GM12878 (cell line): ENCODE measurements around the gene BCAS3. TPM values are rescaled to one million over a fixed set of nuclear protein-coding genes. Genes with fewer than 3 reads are reported as not detected.

Experiments
- ATAC-seq: fragments of 200-7000 bp; cut with Tn5 transposase; 3 replicates; pipeline ENCODE4 v1.9.1; 2020; ENCODE audit warnings: mild to moderate bottlenecking, moderate library complexity
- BruUV-seq: library from RNA; stranded (reverse); fragments of 400-500 nt; replicated peaks from 2 replicates; lab custom pipeline; 2021; lab: Mats Ljungman, UMichigan
- CTCF ChIA-PET: fragments of 300-600 bp; sonication (Branson Sonifier 250); formaldehyde crosslinking; extraction: SDS; loops from one replicate; lab custom pipeline; 2021; ENCODE audit warnings: inconsistent platforms; lab: Yijun Ruan, JAX
- POLR2A ChIA-PET: fragments of 350-600 bp; formaldehyde crosslinking; extraction: SDS; loops from one replicate; lab custom pipeline; 2021; ENCODE audit warnings: inconsistent platforms; lab: Charles Lee
- RAD21 ChIA-PET: fragments of 300-600 bp; sonication (Branson Sonifier 250); formaldehyde crosslinking; loops from one replicate; lab custom pipeline; 2023; ENCODE audit warnings: antibody characterized with exemption; ENCODE audit not compliant: unreplicated experiment; lab: Charles Lee
- SMC1A ChIA-PET: fragments of 300-600 bp; sonication (Branson Sonifier 250); formaldehyde crosslinking; loops from one replicate; lab custom pipeline; 2023; ENCODE audit not compliant: unreplicated experiment, uncharacterized antibody; lab: Charles Lee
- DNase-seq: peaks from one replicate; pipeline ENCODE4 v3.0.0-alpha.2; 2011; ENCODE audit warnings: low read depth, low spot score
- FAIRE-seq: peaks from 3 replicates; lab custom pipeline; 2011; peaks lifted over from hg19 to GRCh38; lab: Jason Lieb, UNC
- H2AFZ ChIP-seq: 2 replicates; pipeline ENCODE4 v1.6.0; 2011; ENCODE audit warnings: low read depth, low read length, control low read depth; ENCODE audit not compliant: control insufficient read depth
- H3K27ac ChIP-seq: 2 replicates; pipeline ENCODE4 v1.5.1; 2011; ENCODE audit warnings: control low read depth; ENCODE audit not compliant: control insufficient read depth, insufficient read depth
- H3K27me3 ChIP-seq, 2 experiments: replicated peaks in 1 of 2; 2 replicates each; pipeline versions ENCODE4 v1.6.0 to v1.6.1; 2011; ENCODE audit warnings: low read length in 1 of 2; ENCODE audit not compliant: control insufficient read depth in 2 of 2, insufficient read depth in 2 of 2
- H3K36me3 ChIP-seq, 2 experiments: 2 replicates each; pipeline ENCODE4 v1.5.1; 2011; ENCODE audit warnings: low read length in 1 of 2; ENCODE audit not compliant: control insufficient read depth in 2 of 2, insufficient read depth in 2 of 2
- H3K4me1 ChIP-seq: 2 replicates; pipeline ENCODE4 v1.6.1; 2011; ENCODE audit warnings: mild to moderate bottlenecking, low read length, moderate library complexity, mixed read lengths; ENCODE audit not compliant: control insufficient read depth, insufficient read depth
- H3K4me2 ChIP-seq: 2 replicates; pipeline ENCODE4 v1.6.0; 2011; ENCODE audit warnings: control low read depth; ENCODE audit not compliant: control insufficient read depth, insufficient read depth
- H3K4me3 ChIP-seq: fragments of 200-600 bp; sonication (generic); 2 replicates; pipeline ENCODE4 v1.5.1; 2016
- H3K79me2 ChIP-seq: 2 replicates; pipeline ENCODE4 v1.6.0; 2011; ENCODE audit warnings: low read length; ENCODE audit not compliant: control insufficient read depth, insufficient read depth
- H3K9ac ChIP-seq: 2 replicates; pipeline ENCODE4 v1.8.0; 2011; ENCODE audit warnings: low read length, control low read depth, mixed read lengths; ENCODE audit not compliant: control insufficient read depth, insufficient read depth
- H3K9me3 ChIP-seq: replicated peaks from 3 replicates; pipeline ENCODE4 v1.5.1; 2011; ENCODE audit warnings: mild to moderate bottlenecking, low read length; ENCODE audit not compliant: control insufficient read depth, insufficient read depth
- H4K20me1 ChIP-seq: 2 replicates; pipeline ENCODE4 v1.6.0; 2011; ENCODE audit not compliant: control insufficient read depth, insufficient read depth
- ATF7 ChIP-seq: fragments of 450-650 bp; IDR thresholded peaks from 2 replicates; pipeline ENCODE4 v1.6.1; 2016; ENCODE audit warnings: low read depth, mild to moderate bottlenecking
- EGR1 ChIP-seq, 2 experiments: IDR thresholded peaks; 1 replicate in 1 of 2; 2 replicates in 1 of 2; pipeline ENCODE4 v1.6.1; 2011 to 2012; ENCODE audit warnings: low read depth in 2 of 2, low read length in 2 of 2, borderline replicate concordance in 1 of 2, mild to moderate bottlenecking in 1 of 2, moderate library complexity in 1 of 2
- ETV6 ChIP-seq, 2 experiments: fragments of 450-650 bp in 1 of 2; IDR thresholded peaks in 1 of 2; conservative IDR thresholded peaks in 1 of 2; 2 replicates each; pipeline ENCODE4 v1.6.1; 2014; ENCODE audit warnings: antibody characterized with exemption in 1 of 2, borderline replicate concordance in 1 of 2, low read depth in 1 of 2, mild to moderate bottlenecking in 1 of 2, moderate library complexity in 1 of 2
- FOS ChIP-seq: IDR thresholded peaks from 3 replicates; pipeline ENCODE4 v1.6.1; 2011; ENCODE audit warnings: borderline replicate concordance; ENCODE audit not compliant: insufficient read length; ENCODE audit errors: extremely low read depth
- GABPA ChIP-seq: IDR thresholded peaks from 2 replicates; pipeline ENCODE4 v1.6.1; 2014; ENCODE audit warnings: antibody characterized with exemption, low read depth, mild to moderate bottlenecking, inconsistent platforms
- NFYB ChIP-seq: IDR thresholded peaks from 2 replicates; pipeline ENCODE4 v1.6.1; 2011; ENCODE audit warnings: low read depth, mild to moderate bottlenecking, low read length, improper control_type of control experiment, moderate library complexity; ENCODE audit not compliant: insufficient read depth
- RAD51 ChIP-seq: fragments of 450-650 bp; IDR thresholded peaks from 2 replicates; pipeline ENCODE4 v1.6.1; 2016; ENCODE audit warnings: moderate library complexity, mild to moderate bottlenecking, inconsistent platforms
- RBBP5 ChIP-seq: fragments of 200-600 bp; sonication (generic); conservative IDR thresholded peaks from 2 replicates; pipeline ENCODE4 v1.6.1; 2016
- RUNX3 ChIP-seq: IDR thresholded peaks from 2 replicates; pipeline ENCODE4 v1.6.1; 2012; ENCODE audit warnings: low read length, inconsistent platforms
- SP1 ChIP-seq: IDR thresholded peaks from one replicate; pipeline ENCODE4 v1.6.1; 2011; ENCODE audit warnings: low read depth, low read length
- TARDBP ChIP-seq: IDR thresholded peaks from 2 replicates; pipeline ENCODE4 v1.6.1; 2016; ENCODE audit warnings: borderline replicate concordance
- ZBTB4 ChIP-seq: fragments of 450-650 bp; formaldehyde crosslinking; IDR thresholded peaks from 2 replicates; pipeline ENCODE4 v1.4.0; 2022; ENCODE audit warnings: mild to moderate bottlenecking, moderate library complexity
- ZNF217 ChIP-seq: fragments of 450-650 bp; IDR thresholded peaks from 2 replicates; pipeline ENCODE4 v1.6.1; 2017; ENCODE audit warnings: antibody characterized with exemption, mild to moderate bottlenecking
- ZNF24 ChIP-seq: fragments of 450-650 bp; IDR thresholded peaks from 2 replicates; pipeline ENCODE4 v1.6.1; 2017; ENCODE audit warnings: antibody characterized with exemption, mild to moderate bottlenecking
- ZNF384 ChIP-seq: IDR thresholded peaks from 2 replicates; pipeline ENCODE4 v1.6.1; 2012; ENCODE audit warnings: low read depth, mild to moderate bottlenecking, low read length, improper control_type of control experiment, borderline replicate concordance
- WGBS: methylation state at CpG from one replicate; pipeline ENCODE4 v1.1.6; 2016; ENCODE audit warnings: low lambda C conversion rate; ENCODE audit not compliant: insufficient replicate concordance, insufficient coverage; ENCODE audit errors: missing lambda C conversion rate; 5-methylcytosine and 5-hydroxymethylcytosine counted together
- in situ Hi-C: fragments of 300-500 bp; cut with MboI; formaldehyde crosslinking; loops from 9 replicates; pipeline ENCODE4 v1.14.3; 2018; ENCODE audit warnings: mixed read lengths
- intact Hi-C: fragments of 100-400 bp; cut with micrococcal nuclease; formaldehyde crosslinking; loops from one replicate; pipeline ENCODE4 v1.14.2; 2022; ENCODE audit not compliant: unreplicated experiment
- polyA plus RNA-seq, 11 experiments: library from polyadenylated mRNA; depleted of rRNA in 4 of 11; unstranded in 6 of 11; stranded (reverse) in 5 of 11; fragments of >200 nt; fragmentation: Nextera tagmentation in 4 of 11; fragmentation: Illumina TruSeq in 1 of 11; extraction: Ambion mirVana in 4 of 11; extraction: Trizol in 1 of 11; gene quantifications; 1 replicate in 1 of 11; 2 replicates in 10 of 11; pipeline versions ENCODE4 v1.2.1 to v1.2.3, GENCODE V29; 2011 to 2016; ENCODE audit warnings: inconsistent platforms in 2 of 11, missing spikeins in 2 of 11, low read depth in 1 of 11
- total RNA-seq, 4 experiments: library from RNA; depleted of rRNA in 3 of 4; stranded (reverse); fragments of >200 nt in 3 of 4; fragmentation: Illumina TruSeq in 1 of 4; extraction: Trizol in 1 of 4; gene quantifications; 2 replicates each; pipeline versions ENCODE4 v1.2.1 to v1.2.3, GENCODE V29; 2013 to 2021

Gene BCAS3
- total and polyA plus RNA-seq, 10 of the 15 experiments (the other 5 are each of a cell fraction or from before 2014, with no cell fraction given), result 2.1 to 11.0 (median 6.6) TPM

GRCh38 chr17:60933739-60934138 is 256.1 kb downstream of the BCAS3 start:
- H2AFZ ChIP-seq, result no peak overlapping the region
- no peak overlapping the region for H3K4me3 ChIP-seq
- no peak overlapping the region for H3K27ac ChIP-seq
- TF ChIP-seq TARDBP (no peak), ZNF384 (no peak), RAD51 (no peak), RUNX3 (no peak), NFYB (no peak), GABPA (no peak), FOS (no peak), ATF7 (no peak), ETV6 (conservative IDR thresholded peaks at IDR 0.05 in 1 of 2, IDR thresholded peaks at IDR 0.05 in 1 of 2; ENCODE audit: borderline replicate concordance in 1 of 2, low read depth in 1 of 2) (no peak), EGR1 (IDR thresholded peaks at IDR 0.05; ENCODE audit: borderline replicate concordance in 1 of 2, low read depth in 2 of 2, low read length in 2 of 2) (no peak), ZNF24 (no peak), RBBP5 (no peak), ZNF217 (no peak), SP1 (no peak), ZBTB4 (no peak)
- ATAC-seq (no peak), DNase-seq (no peak), FAIRE-seq (no peak)
- no peak overlapping the region for H3K4me2 ChIP-seq
- SMC1A ChIA-PET, result no interaction called here
- RAD21 ChIA-PET, result no interaction called here
- in situ Hi-C loops, result no loop called here
- no peak overlapping the region for H3K9ac ChIP-seq
- 48% methylated on average over 2 of the region's 2 CpGs for WGBS
- no peaks in the 10 kb centered on the region for H3K36me3 ChIP-seq
- intact Hi-C loops, result no loop called here
- no peaks in the 10 kb centered on the region for H3K27me3 ChIP-seq
- H4K20me1 ChIP-seq, result no peaks in the 10 kb centered on the region
- no peaks in the 10 kb centered on the region for H3K79me2 ChIP-seq
- BruUV-seq, result no TSS peak
- POLR2A ChIA-PET, result no interaction called here
- H3K9me3 ChIP-seq, result no peaks in the 10 kb centered on the region
- CTCF ChIA-PET, result interaction anchor here (0.6 kb wide), 1 partner anchor 124 kb away, joined by 5 read pairs; no protein-coding TSS in a partner anchor
- no peaks in the 10 kb centered on the region for H3K4me1 ChIP-seq
